Neural cell (in vitro differentiated cells): ENCODE results near the gene GRM4. TPM values are rescaled to one million over a fixed set of nuclear protein-coding genes. Genes with fewer than 3 reads are reported as not detected.

ENCODE experiments used
- H2AFZ ChIP-seq: fragments of 200-600, 300-800 bp; sonication (generic), shearing (Covaris generic); 2 replicates; pipeline ENCODE4 v1.6.0; 2014; ENCODE audit warnings: low read depth, mild to moderate bottlenecking, antibody characterized with exemption, low read length, moderate library complexity
- H3F3A ChIP-seq: fragments of 200-600 bp; shearing (Covaris generic); 2 replicates; pipeline ENCODE4 v1.6.1; 2016; ENCODE audit warnings: mild to moderate bottlenecking, moderate library complexity, mixed read lengths, antibody characterized with exemption, low read length; ENCODE audit not compliant: insufficient read depth, poor library complexity, severe bottlenecking
- H3K27ac ChIP-seq: fragments of 200-600, 300-800 bp; sonication (generic), shearing (Covaris generic); 2 replicates; pipeline ENCODE4 v1.5.1; 2014; ENCODE audit warnings: mild to moderate bottlenecking, low read length, moderate library complexity
- H3K27me3 ChIP-seq: fragments of 300-800, 200-600 bp; sonication (generic), shearing (Covaris generic); 2 replicates; pipeline ENCODE4 v1.6.0; 2014; ENCODE audit warnings: mild to moderate bottlenecking, low read depth, low read length, moderate library complexity; ENCODE audit not compliant: insufficient read depth
- H3K36me3 ChIP-seq: fragments of 300-800, 200-600 bp; sonication (generic), shearing (Covaris generic); 2 replicates; pipeline ENCODE4 v1.5.1; 2014; ENCODE audit warnings: mild to moderate bottlenecking, antibody characterized with exemption, low read length, moderate library complexity; ENCODE audit not compliant: insufficient read depth
- H3K4me2 ChIP-seq: fragments of 300-800, 200-600 bp; sonication (generic), shearing (Covaris generic); 2 replicates; pipeline ENCODE4 v1.6.0; 2014; ENCODE audit warnings: mild to moderate bottlenecking, low read length
- H3K4me3 ChIP-seq: fragments of 300-800, 200-600 bp; sonication (generic), shearing (Covaris generic); 2 replicates; pipeline ENCODE4 v1.5.1; 2014; ENCODE audit warnings: mild to moderate bottlenecking, low read length, moderate library complexity
- H3K79me2 ChIP-seq: fragments of 200-600 bp; shearing (Covaris generic); replicated peaks from 2 replicates; pipeline ENCODE4 v1.6.0; 2014; ENCODE audit warnings: mild to moderate bottlenecking, low read length, moderate library complexity; ENCODE audit not compliant: insufficient read depth
- H3K9ac ChIP-seq: fragments of 300-800, 200-600 bp; sonication (generic), shearing (Covaris generic); 2 replicates; pipeline ENCODE4 v1.6.1; 2016; ENCODE audit warnings: mild to moderate bottlenecking, low read length, mixed read lengths
- H3K9me2 ChIP-seq: fragments of 200-600 bp; shearing (Covaris generic); 2 replicates; pipeline ENCODE4 v1.6.1; 2016; ENCODE audit warnings: mild to moderate bottlenecking, low read length, mixed read lengths; ENCODE audit not compliant: insufficient read depth
- H3K9me3 ChIP-seq: fragments of 200-600, 300-800 bp; sonication (generic), shearing (Covaris generic); 2 replicates; pipeline ENCODE4 v1.6.1; 2016; ENCODE audit warnings: mild to moderate bottlenecking, mixed run types, low read length, moderate library complexity, mixed read lengths
- H4K20me1 ChIP-seq: fragments of 200-600 bp; shearing (Covaris generic); 2 replicates; pipeline ENCODE4 v1.6.1; 2016; ENCODE audit warnings: mild to moderate bottlenecking, mixed run types; ENCODE audit not compliant: insufficient read depth
- CTCF ChIP-seq: fragments of 450-650 bp; IDR thresholded peaks from 2 replicates; pipeline ENCODE4 v1.5.1; 2014; ENCODE audit warnings: antibody characterized with exemption, mild to moderate bottlenecking, moderate library complexity; ENCODE audit not compliant: poor library complexity, severe bottlenecking
- EP300 ChIP-seq: fragments of 450-650 bp; conservative IDR thresholded peaks from 2 replicates; pipeline ENCODE4 v1.6.1; 2014; ENCODE audit warnings: antibody characterized with exemption, mild to moderate bottlenecking, moderate library complexity; ENCODE audit not compliant: poor library complexity, severe bottlenecking
- EZH2 ChIP-seq: fragments of 200-600, 300-800 bp; shearing (Covaris generic), sonication (generic); IDR thresholded peaks from 2 replicates; pipeline ENCODE4 v1.6.1; 2014; ENCODE audit warnings: antibody characterized with exemption, low read length, borderline replicate concordance, mild to moderate bottlenecking; ENCODE audit not compliant: insufficient read depth, poor library complexity, severe bottlenecking
- MXI1 ChIP-seq: fragments of 450-650 bp; conservative IDR thresholded peaks from 2 replicates; pipeline ENCODE4 v1.6.1; 2014; ENCODE audit warnings: antibody characterized with exemption, mild to moderate bottlenecking; ENCODE audit not compliant: poor library complexity, severe bottlenecking
- POLR2AphosphoS5 ChIP-seq: IDR thresholded peaks from 2 replicates; pipeline ENCODE4 v1.6.1; 2012
- RAD21 ChIP-seq: fragments of 450-650 bp; conservative IDR thresholded peaks from 2 replicates; pipeline ENCODE4 v1.6.1; 2014; ENCODE audit warnings: antibody characterized with exemption, mild to moderate bottlenecking, moderate library complexity
- REST ChIP-seq: IDR thresholded peaks from 2 replicates; pipeline ENCODE4 v1.6.1; 2012; ENCODE audit warnings: borderline replicate concordance
- SMC3 ChIP-seq: fragments of 450-650 bp; conservative IDR thresholded peaks from 2 replicates; pipeline ENCODE4 v1.6.1; 2014; ENCODE audit warnings: antibody characterized with exemption, mild to moderate bottlenecking, moderate library complexity; ENCODE audit not compliant: poor library complexity
- TAF1 ChIP-seq: IDR thresholded peaks from 2 replicates; pipeline ENCODE4 v1.6.1; 2012; ENCODE audit warnings: low read depth
- polyA plus RNA-seq: library from polyadenylated mRNA; depleted of rRNA; stranded (reverse); fragments of >200 nt; gene quantifications from 2 replicates; pipeline ENCODE4 v1.2.3, GENCODE V29; 2014

The GRM4 gene
- polyA plus RNA-seq, 1 donor from 2014 or later: 2.1 TPM

- H4K20me1 ChIP-seq: no peaks in the 10 kb centered on the region
- no peaks in the 10 kb centered on the region for H3F3A ChIP-seq
- no peak overlapping the region for H3K4me3 ChIP-seq
- no peaks in the 10 kb centered on the region for H3K36me3 ChIP-seq
- no peak overlapping the region for H3K4me2 ChIP-seq
- H3K9me3 ChIP-seq: no peaks in the 10 kb centered on the region
- TF ChIP-seq MXI1 (no peak), EZH2 (no peak), POLR2AphosphoS5 (no peak), EP300 (no peak), RAD21 (peak; percentile 56), CTCF (peak; percentile 66), REST (no peak), TAF1 (no peak), SMC3 (peak; percentile 70)
- no peak overlapping the region for H3K9ac ChIP-seq
- H3K27me3 ChIP-seq: no peaks in the 10 kb centered on the region
- no peaks in the 10 kb centered on the region for H3K79me2 ChIP-seq
- no peak overlapping the region for H3K27ac ChIP-seq
- H2AFZ ChIP-seq: no peak overlapping the region
- no peaks in the 10 kb centered on the region for H3K9me2 ChIP-seq
Measured at GRCh38 chr6:34055223-34055933, 90.5 kb downstream of the GRM4 start.

GRCh38 chr6:34053721-34054120 is 92.2 kb downstream of the GRM4 start:
- no peaks in the 10 kb centered on the region for H3K9me2 ChIP-seq
- H3K4me2 ChIP-seq: no peak overlapping the region
- H2AFZ ChIP-seq: no peak overlapping the region
- H3K27ac ChIP-seq: no peak overlapping the region
- no peak overlapping the region for H3K4me3 ChIP-seq
- no peaks in the 10 kb centered on the region for H3K9me3 ChIP-seq
- H3K79me2 ChIP-seq: no peaks in the 10 kb centered on the region
- no peaks in the 10 kb centered on the region for H3K27me3 ChIP-seq
- H3K9ac ChIP-seq: no peak overlapping the region
- no peaks in the 10 kb centered on the region for H3F3A ChIP-seq
- no peaks in the 10 kb centered on the region for H4K20me1 ChIP-seq
- H3K36me3 ChIP-seq: no peaks in the 10 kb centered on the region
- TF ChIP-seq EZH2 (no peak), SMC3 (no peak), EP300 (no peak), REST (no peak), MXI1 (no peak), TAF1 (no peak)
